HL-60 (cell line): ENCODE data around the gene TMEM266.

Experiments
- CTCF ChIP-seq: IDR thresholded peaks from one replicate; pipeline ENCODE4 v1.5.1; 2011; ENCODE audit warnings: low read length, control low read depth, inconsistent platforms; ENCODE audit not compliant: insufficient read depth
- GABPA ChIP-seq: IDR thresholded peaks from 2 replicates; pipeline ENCODE4 v1.6.1; 2012; ENCODE audit warnings: low read depth

- TF ChIP-seq CTCF (no peak), GABPA (no peak)
Measured at GRCh38 chr15:76201536-76202255, 141.9 kb downstream of the TMEM266 start.
